NOMO-1 (cell line): ENCODE data around the gene TRPM2.

Experiments used
- DNase-seq, 2 experiments: peaks; one replicate each; lab custom pipeline; 2025; ENCODE audit not compliant: unreplicated experiment in 2 of 2; lab: John Stamatoyannopoulos, UW

Gene TRPM2

GRCh38 chr21:44321846-44322450, 31.5 kb upstream of the TRPM2 start:
- no peak for DNase-seq

GRCh38 chr21:44322621-44323325, 30.6 kb upstream of the TRPM2 start:
- DNase-seq, result no peak

- no peak for DNase-seq
Observed at GRCh38 chr21:44323591-44323990, 29.8 kb upstream of the TRPM2 start.

- DNase-seq, result no peak
Observed at GRCh38 chr21:44324106-44324853, 29.1 kb upstream of the TRPM2 start.

- no peak for DNase-seq
Observed at GRCh38 chr21:44324854-44325107, 28.6 kb upstream of the TRPM2 start.

- no peak for DNase-seq
Observed at GRCh38 chr21:44325386-44326271, 27.8 kb upstream of the TRPM2 start.

- no peak for DNase-seq
Observed at GRCh38 chr21:44326272-44326647, 27.2 kb upstream of the TRPM2 start.

- DNase-seq, result no peak
Observed at GRCh38 chr21:44326716-44327602, 26.5 kb upstream of the TRPM2 start.

GRCh38 chr21:44327603-44327974, 25.8 kb upstream of the TRPM2 start:
- DNase-seq, result no peak

GRCh38 chr21:44328242-44328895, 25.1 kb upstream of the TRPM2 start:
- DNase-seq, result no peak

- DNase-seq, result no peak
Observed at GRCh38 chr21:44329086-44329889, 24.1 kb upstream of the TRPM2 start.

- DNase-seq, result no peak
Observed at GRCh38 chr21:44329971-44330681, 23.3 kb upstream of the TRPM2 start.

GRCh38 chr21:44330698-44331097, 22.7 kb upstream of the TRPM2 start:
- no peak for DNase-seq

GRCh38 chr21:44331209-44331608, 22.2 kb upstream of the TRPM2 start:
- DNase-seq, result no peak

GRCh38 chr21:44331650-44332307, 21.6 kb upstream of the TRPM2 start:
- no peak for DNase-seq

GRCh38 chr21:44332383-44332782, 21.0 kb upstream of the TRPM2 start:
- DNase-seq, result no peak

- DNase-seq, result no peak
Observed at GRCh38 chr21:44332965-44333364, 20.5 kb upstream of the TRPM2 start.
